Activated T-cell treated with anti-CD3 and anti-CD28 coated beads, Interleukin-2, amount 50 U/mL, for 48 hours (primary cell): ENCODE measurements around the gene EPO.
"Not testable (repeated sequence)": the region's sequence is repeated elsewhere in the genome, so short reads cannot be mapped to it uniquely, and the experiment has no call there.

Experiments used
- DNase-seq, 2 experiments: peaks; one replicate each; pipeline ENCODE4 v3.0.0-alpha.2; 2020

Gene EPO

GRCh38 chr7:100744605-100745004 is 24.3 kb downstream of the EPO start:
- no peak for DNase-seq

- peak; percentile 26 to 44 for DNase-seq
Measured at GRCh38 chr7:100745184-100745583, 24.9 kb downstream of the EPO start.

- peak in 1 of 2 experiments; percentile 21 for DNase-seq
Measured at GRCh38 chr7:100752994-100753393, 32.7 kb downstream of the EPO start.

- DNase-seq, result no peak
Measured at GRCh38 chr7:100753750-100754149, 33.5 kb downstream of the EPO start.

GRCh38 chr7:100759357-100760171 is 39.3 kb downstream of the EPO start:
- DNase-seq, result no peak

GRCh38 chr7:100762841-100763240 is 42.6 kb downstream of the EPO start:
- DNase-seq, result not testable (repeated sequence)

- no peak for DNase-seq
Measured at GRCh38 chr7:100763556-100764140, 43.4 kb downstream of the EPO start.

- no peak for DNase-seq
Measured at GRCh38 chr7:100764841-100765240, 44.6 kb downstream of the EPO start.

- no peak for DNase-seq
Measured at GRCh38 chr7:100765250-100765649, 45.0 kb downstream of the EPO start.

GRCh38 chr7:100768784-100769183 is 48.5 kb downstream of the EPO start:
- no peak for DNase-seq
